A673 (cell line): Measurements from ENCODE around the gene B3GNT7.

Experiments
- EZH2 ChIP-seq: fragments of 200-600 bp; sonication (generic); IDR thresholded peaks from 2 replicates; pipeline ENCODE4 v1.6.1; 2017; ENCODE audit warnings: borderline replicate concordance, low read depth, mild to moderate bottlenecking, mixed read lengths, antibody characterized with exemption, low read length; ENCODE audit not compliant: poor library complexity, severe bottlenecking
- TF ChIP-seq, protein P1 (sequence below): fragments of 300-800, 200-600 bp; sonication (generic); conservative IDR thresholded peaks from 2 replicates; pipeline ENCODE4 v1.5.1; 2017; ENCODE audit warnings: low read depth, mild to moderate bottlenecking, antibody characterized with exemption, low read length, moderate library complexity, mixed read lengths

DNA sequence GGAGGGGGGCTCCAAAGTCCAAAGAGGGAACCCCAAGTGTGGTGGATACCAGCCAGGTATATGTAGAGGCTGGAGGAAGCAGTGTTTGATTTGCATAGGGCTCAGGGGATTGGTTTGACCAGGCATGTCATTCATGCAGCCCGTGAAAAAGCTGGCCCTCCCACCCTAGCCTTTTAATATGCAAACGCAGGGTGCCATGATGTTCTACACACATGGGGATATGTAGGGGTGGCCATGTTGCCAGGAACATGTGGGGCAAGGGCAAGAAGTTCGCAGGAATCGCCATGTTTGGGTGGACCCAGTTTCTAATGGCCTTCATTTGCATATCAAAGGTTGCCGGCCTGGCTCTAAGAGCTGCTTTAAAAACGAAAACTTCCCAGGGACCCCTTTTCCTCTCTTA is 33.6 kb downstream of the B3GNT7 start:
- TF ChIP-seq, protein P1, sequence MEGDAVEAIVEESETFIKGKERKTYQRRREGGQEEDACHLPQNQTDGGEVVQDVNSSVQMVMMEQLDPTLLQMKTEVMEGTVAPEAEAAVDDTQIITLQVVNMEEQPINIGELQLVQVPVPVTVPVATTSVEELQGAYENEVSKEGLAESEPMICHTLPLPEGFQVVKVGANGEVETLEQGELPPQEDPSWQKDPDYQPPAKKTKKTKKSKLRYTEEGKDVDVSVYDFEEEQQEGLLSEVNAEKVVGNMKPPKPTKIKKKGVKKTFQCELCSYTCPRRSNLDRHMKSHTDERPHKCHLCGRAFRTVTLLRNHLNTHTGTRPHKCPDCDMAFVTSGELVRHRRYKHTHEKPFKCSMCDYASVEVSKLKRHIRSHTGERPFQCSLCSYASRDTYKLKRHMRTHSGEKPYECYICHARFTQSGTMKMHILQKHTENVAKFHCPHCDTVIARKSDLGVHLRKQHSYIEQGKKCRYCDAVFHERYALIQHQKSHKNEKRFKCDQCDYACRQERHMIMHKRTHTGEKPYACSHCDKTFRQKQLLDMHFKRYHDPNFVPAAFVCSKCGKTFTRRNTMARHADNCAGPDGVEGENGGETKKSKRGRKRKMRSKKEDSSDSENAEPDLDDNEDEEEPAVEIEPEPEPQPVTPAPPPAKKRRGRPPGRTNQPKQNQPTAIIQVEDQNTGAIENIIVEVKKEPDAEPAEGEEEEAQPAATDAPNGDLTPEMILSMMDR = no peak
- no peak for TF ChIP-seq EZH2
